GM23338 (cell line): ENCODE measurements around the gene VPS26C. TPM values are rescaled to one million over a fixed set of nuclear protein-coding genes. Genes with fewer than 3 reads are reported as not detected.

Source experiments
- ATAC-seq: fragments of 200-7000 bp; cut with Tn5 transposase; 3 replicates; pipeline ENCODE4 v1.9.1; 2020
- DNase-seq: peaks from one replicate; pipeline ENCODE4 v3.0.0-alpha.2; 2015; ENCODE audit warnings: low spot score
- H2AFZ ChIP-seq: fragments of 200-600 bp; sonication (generic); 2 replicates; pipeline ENCODE4 v1.8.0; 2016; ENCODE audit warnings: antibody characterized with exemption, mild to moderate bottlenecking, moderate library complexity
- H3F3A ChIP-seq: fragments of 200-600 bp; sonication (generic); replicated peaks from 2 replicates; pipeline ENCODE4 v1.8.0; 2017; ENCODE audit warnings: antibody characterized with exemption, mixed run types, low read depth
- H3K27ac ChIP-seq: fragments of 200-600 bp; sonication (generic); 2 replicates; pipeline ENCODE4 v1.6.1; 2016; ENCODE audit warnings: low read depth
- H3K27me3 ChIP-seq: fragments of 200-600 bp; sonication (generic); 2 replicates; pipeline ENCODE4 v1.8.0; 2016; ENCODE audit warnings: mild to moderate bottlenecking, mixed run types, moderate library complexity; ENCODE audit not compliant: insufficient read depth
- H3K36me3 ChIP-seq: fragments of 200-600 bp; sonication (generic); 2 replicates; pipeline ENCODE4 v1.8.0; 2016; ENCODE audit warnings: mild to moderate bottlenecking; ENCODE audit not compliant: insufficient read depth
- H3K4me1 ChIP-seq: fragments of 200-600 bp; sonication (generic); 2 replicates; pipeline ENCODE4 v1.8.0; 2016; ENCODE audit warnings: mild to moderate bottlenecking, moderate library complexity; ENCODE audit not compliant: insufficient read depth
- H3K4me2 ChIP-seq: fragments of 200-600 bp; sonication (generic); 2 replicates; pipeline ENCODE4 v1.7.1; 2017; ENCODE audit warnings: mixed run types
- H3K4me3 ChIP-seq: fragments of 200-600 bp; sonication (generic); 2 replicates; pipeline ENCODE4 v1.6.1; 2016; ENCODE audit warnings: mixed run types
- H3K79me2 ChIP-seq: fragments of 200-600 bp; sonication (generic); replicated peaks from 2 replicates; pipeline ENCODE4 v1.8.0; 2017; ENCODE audit warnings: mild to moderate bottlenecking; ENCODE audit not compliant: insufficient read depth
- H3K9me2 ChIP-seq: fragments of 200-600 bp; sonication (generic); 2 replicates; pipeline ENCODE4 v1.8.0; 2017; ENCODE audit not compliant: insufficient read depth
- H4K20me1 ChIP-seq: fragments of 200-600 bp; sonication (generic); replicated peaks from 2 replicates; pipeline ENCODE4 v1.8.0; 2017; ENCODE audit warnings: mild to moderate bottlenecking; ENCODE audit not compliant: insufficient read depth
- H3K27ac Mint-ChIP-seq: 2 replicates; pipeline ENCODE4 v1.8.0; 2020; ENCODE audit warnings: inconsistent platforms, mild to moderate bottlenecking, moderate library complexity, mixed read lengths
- H3K27me3 Mint-ChIP-seq: 3 replicates; pipeline ENCODE4 v1.8.0; 2022; ENCODE audit warnings: low read depth, mild to moderate bottlenecking, moderate library complexity, mixed read lengths, inconsistent platforms; ENCODE audit not compliant: insufficient read depth, poor library complexity
- H3K36me3 Mint-ChIP-seq: 3 replicates; pipeline ENCODE4 v1.8.0; 2021; ENCODE audit warnings: low read depth, mild to moderate bottlenecking, inconsistent platforms, moderate library complexity, mixed read lengths
- H3K4me1 Mint-ChIP-seq: 3 replicates; pipeline ENCODE4 v1.8.0; 2020; ENCODE audit warnings: mild to moderate bottlenecking, inconsistent platforms, mixed read lengths
- H3K4me3 Mint-ChIP-seq: 3 replicates; pipeline ENCODE4 v1.8.0; 2021; ENCODE audit warnings: moderate library complexity, mild to moderate bottlenecking, inconsistent platforms, mixed read lengths
- H3K9me3 Mint-ChIP-seq: 3 replicates; pipeline ENCODE4 v1.8.0; 2020; ENCODE audit warnings: moderate library complexity, mild to moderate bottlenecking, inconsistent platforms, mixed read lengths
- CREB1 ChIP-seq: fragments of 250-450 bp; sonication (Bioruptor Pico); IDR thresholded peaks from 2 replicates; pipeline ENCODE4 v1.5.0; 2020; ENCODE audit warnings: low read depth, mild to moderate bottlenecking, moderate library complexity
- CTCF ChIP-seq, 2 experiments: fragments of 200-600 bp in 1 of 2; sonication (generic) in 1 of 2; conservative IDR thresholded peaks; 2 replicates each; pipeline versions ENCODE4 v1.5.1 to v1.6.1; 2016 to 2017; ENCODE audit warnings: antibody characterized with exemption in 2 of 2, low read depth in 2 of 2, mild to moderate bottlenecking in 2 of 2, moderate library complexity in 1 of 2
- EZH2phosphoT487 ChIP-seq: fragments of 200-600 bp; sonication (generic); IDR thresholded peaks from one replicate; pipeline ENCODE4 v1.8.1; 2018; ENCODE audit warnings: antibody characterized with exemption; ENCODE audit not compliant: unreplicated experiment
- NANOG ChIP-seq: IDR thresholded peaks from 2 replicates; pipeline ENCODE4 v1.6.1; 2016; ENCODE audit warnings: antibody characterized with exemption, borderline replicate concordance
- POLR2AphosphoS5 ChIP-seq: IDR thresholded peaks from 2 replicates; pipeline ENCODE4 v1.6.1; 2016; ENCODE audit warnings: antibody characterized with exemption, low read depth
- REST ChIP-seq: IDR thresholded peaks from one replicate; pipeline ENCODE4 v1.6.1; 2018; ENCODE audit warnings: antibody characterized with exemption; ENCODE audit not compliant: unreplicated experiment
- ZNF114 ChIP-seq: fragments of 250-450 bp; sonication (Bioruptor Pico); IDR thresholded peaks from 2 replicates; pipeline ENCODE4 v1.5.0; 2020; ENCODE audit warnings: mild to moderate bottlenecking, moderate library complexity
- ZNF331 ChIP-seq: fragments of 250-450 bp; sonication (Bioruptor Pico); IDR thresholded peaks from 2 replicates; pipeline ENCODE4 v1.5.0; 2020; ENCODE audit warnings: low read depth, mild to moderate bottlenecking, moderate library complexity
- ZNF462 ChIP-seq: fragments of 250-450 bp; sonication (Bioruptor Pico); IDR thresholded peaks from 2 replicates; pipeline ENCODE4 v1.5.0; 2020; ENCODE audit warnings: mild to moderate bottlenecking, moderate library complexity
- polyA plus RNA-seq: library from polyadenylated mRNA; unstranded; fragments of >200 nt; fragmentation: Nextera tagmentation; extraction: Ambion mirVana; gene quantifications from 2 replicates; pipeline ENCODE4 v1.2.1, GENCODE V29; 2016
- total RNA-seq: library from RNA; depleted of rRNA; stranded (reverse); fragments of >200 nt; shearing (Covaris generic); gene quantifications from 2 replicates; pipeline ENCODE4 v1.2.3, GENCODE V29; 2014

VPS26C gene
- total and polyA plus RNA-seq, 2 experiments from 2014 or later, result 45.1 to 91.2 TPM

GRCh38 chr21:37210130-37210529, 57.0 kb downstream of the VPS26C start:
- H3K4me3 Mint-ChIP-seq, result no peak overlapping the region
- no peak overlapping the region for H3K27ac Mint-ChIP-seq
- TF ChIP-seq NANOG, result no peak
- no peak overlapping the region for H3K4me3 ChIP-seq
- H3F3A ChIP-seq, result no peaks in the 10 kb centered on the region
- no peaks in the 10 kb centered on the region for H3K9me2 ChIP-seq
- ATAC-seq, result no peak
- H4K20me1 ChIP-seq, result no peaks in the 10 kb centered on the region
- no peak for DNase-seq
- no peaks in the 10 kb centered on the region for H3K36me3 ChIP-seq
- no peaks in the 10 kb centered on the region for H3K27me3 ChIP-seq
- peaks cover 1% of the 10 kb centered on the region for H3K27me3 Mint-ChIP-seq
- H3K79me2 ChIP-seq, result no peaks in the 10 kb centered on the region
- H3K4me1 ChIP-seq, result no peaks in the 10 kb centered on the region
- no peaks in the 10 kb centered on the region for H3K4me1 Mint-ChIP-seq
- H3K9me3 Mint-ChIP-seq, result peaks cover 22% of the 10 kb centered on the region
- no peak overlapping the region for H3K27ac ChIP-seq
- no peak overlapping the region for H2AFZ ChIP-seq
- no peak overlapping the region for H3K4me2 ChIP-seq
- H3K36me3 Mint-ChIP-seq, result peaks cover 6% of the 10 kb centered on the region; the same call in 1 of the 3 replicates

- ATAC-seq (no peak), DNase-seq (no peak)
- no peak overlapping the region for H3K27ac ChIP-seq
- H4K20me1 ChIP-seq, result no peaks in the 10 kb centered on the region
- no peaks in the 10 kb centered on the region for H3K36me3 ChIP-seq
- Mint-ChIP-seq H3K27me3 (peaks cover 1% of the 10 kb centered on the region), H3K27ac (no peak overlapping the region), H3K9me3 (peaks cover 22% of the 10 kb centered on the region), H3K4me1 (no peaks in the 10 kb centered on the region), H3K4me3 (no peak overlapping the region), H3K36me3 (peaks cover 6% of the 10 kb centered on the region; the same call in 1 of the 3 replicates)
- no peaks in the 10 kb centered on the region for H3F3A ChIP-seq
- H3K4me3 ChIP-seq, result no peak overlapping the region
- no peak overlapping the region for H3K4me2 ChIP-seq
- H2AFZ ChIP-seq, result no peak overlapping the region
- H3K79me2 ChIP-seq, result no peaks in the 10 kb centered on the region
- no peaks in the 10 kb centered on the region for H3K9me2 ChIP-seq
- H3K27me3 ChIP-seq, result no peaks in the 10 kb centered on the region
- H3K4me1 ChIP-seq, result no peaks in the 10 kb centered on the region
- TF ChIP-seq EZH2phosphoT487 (no peak), CREB1 (CRISPR knock-in tag) (no peak), POLR2AphosphoS5 (no peak), ZNF331 (CRISPR knock-in tag) (no peak), ZNF114 (no peak), ZNF462 (CRISPR knock-in tag) (no peak), CTCF (conservative IDR thresholded peaks at IDR 0.05; ENCODE audit: low read depth in 2 of 2) (no peak), REST (no peak), NANOG (no peak)
Observed at GRCh38 chr21:37208741-37209225, 58.4 kb downstream of the VPS26C start.
